GM10266 (cell line): ENCODE results near the gene STBD1.

Source experiments
- DNase-seq: peaks from one replicate; pipeline ENCODE4 v3.0.0; 2012; ENCODE audit errors: extremely low spot score
- TF ChIP-seq, protein P1 (sequence below): IDR thresholded peaks from 2 replicates; pipeline ENCODE4 v1.5.1; 2012; ENCODE audit warnings: mild to moderate bottlenecking, low read depth; ENCODE audit not compliant: control insufficient read depth, insufficient read depth; ENCODE audit errors: missing control alignments

Gene STBD1

DNA sequence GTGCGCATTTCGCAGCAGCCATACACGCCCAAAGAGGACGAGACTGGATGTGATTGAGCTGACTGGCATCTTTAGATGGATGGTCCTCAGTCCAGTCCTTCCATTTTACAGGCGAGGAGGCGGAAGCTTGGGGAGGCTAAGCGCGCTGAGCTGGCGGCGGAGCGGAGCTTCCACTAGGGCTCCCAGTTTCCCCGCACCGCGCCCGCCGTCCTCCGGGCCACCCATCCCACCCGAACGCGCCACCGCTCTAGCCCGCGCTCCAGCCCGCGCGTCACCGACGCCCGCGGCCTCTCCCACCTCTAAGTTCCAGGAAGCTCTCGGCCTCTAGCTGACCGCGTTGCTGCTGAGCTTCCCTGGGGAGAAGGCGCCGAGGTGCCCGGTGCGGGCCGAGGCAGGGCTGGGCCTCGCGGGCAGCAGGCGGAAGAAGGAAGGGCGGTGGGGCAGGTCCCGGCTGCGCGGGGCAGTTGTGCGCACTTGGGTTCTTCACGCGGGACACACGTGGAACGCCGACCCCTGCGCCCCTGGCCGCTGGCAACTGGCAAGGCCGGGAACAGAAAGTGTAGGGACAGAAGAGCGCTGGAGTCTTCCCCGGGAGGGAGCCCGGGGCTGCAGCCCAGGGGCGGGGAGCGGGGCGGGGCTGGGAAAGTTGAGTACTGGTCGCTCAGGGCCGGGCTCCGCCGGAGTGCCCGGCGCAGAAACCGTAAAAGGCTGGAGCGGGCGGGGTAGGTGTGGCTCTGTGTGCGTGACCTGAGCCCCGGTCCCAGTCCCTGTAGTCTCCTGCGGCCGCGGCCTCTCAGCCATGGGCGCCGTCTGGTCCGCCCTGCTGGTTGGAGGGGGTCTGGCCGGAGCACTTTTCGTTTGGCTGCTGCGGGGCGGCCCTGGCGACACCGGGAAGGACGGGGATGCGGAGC, at the start of gene STBD1:
Gene STBD1, plus strand, starts transcription at position 763 of the 911 bp plus-strand sequence. Its CDS starts 37 bp downstream, at position 800.
- TF ChIP-seq, protein P1, sequence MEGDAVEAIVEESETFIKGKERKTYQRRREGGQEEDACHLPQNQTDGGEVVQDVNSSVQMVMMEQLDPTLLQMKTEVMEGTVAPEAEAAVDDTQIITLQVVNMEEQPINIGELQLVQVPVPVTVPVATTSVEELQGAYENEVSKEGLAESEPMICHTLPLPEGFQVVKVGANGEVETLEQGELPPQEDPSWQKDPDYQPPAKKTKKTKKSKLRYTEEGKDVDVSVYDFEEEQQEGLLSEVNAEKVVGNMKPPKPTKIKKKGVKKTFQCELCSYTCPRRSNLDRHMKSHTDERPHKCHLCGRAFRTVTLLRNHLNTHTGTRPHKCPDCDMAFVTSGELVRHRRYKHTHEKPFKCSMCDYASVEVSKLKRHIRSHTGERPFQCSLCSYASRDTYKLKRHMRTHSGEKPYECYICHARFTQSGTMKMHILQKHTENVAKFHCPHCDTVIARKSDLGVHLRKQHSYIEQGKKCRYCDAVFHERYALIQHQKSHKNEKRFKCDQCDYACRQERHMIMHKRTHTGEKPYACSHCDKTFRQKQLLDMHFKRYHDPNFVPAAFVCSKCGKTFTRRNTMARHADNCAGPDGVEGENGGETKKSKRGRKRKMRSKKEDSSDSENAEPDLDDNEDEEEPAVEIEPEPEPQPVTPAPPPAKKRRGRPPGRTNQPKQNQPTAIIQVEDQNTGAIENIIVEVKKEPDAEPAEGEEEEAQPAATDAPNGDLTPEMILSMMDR: no peak
- peak; percentile 38 for DNase-seq

DNA sequence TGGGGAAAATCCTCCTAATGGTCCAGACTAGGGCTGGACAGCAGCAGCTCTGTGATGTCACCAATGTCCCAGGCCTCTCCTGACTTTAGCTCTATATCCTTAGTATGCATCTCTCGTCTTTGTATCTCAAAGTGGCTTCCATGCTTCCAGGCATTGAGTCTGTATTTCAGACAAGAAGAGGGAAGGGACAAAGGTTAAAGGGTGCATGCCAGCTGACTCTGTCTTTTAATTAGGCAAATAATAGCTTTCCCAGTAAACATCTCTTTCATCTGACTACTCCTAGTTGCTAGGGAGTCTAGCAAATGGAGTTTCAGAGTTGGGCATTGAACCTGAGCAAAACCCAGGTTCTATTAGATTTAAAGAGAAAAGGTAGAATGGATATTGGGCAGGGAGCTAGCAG, 49.6 kb upstream of the STBD1 start:
- TF ChIP-seq, protein P1: no peak
- no peak for DNase-seq

DNA sequence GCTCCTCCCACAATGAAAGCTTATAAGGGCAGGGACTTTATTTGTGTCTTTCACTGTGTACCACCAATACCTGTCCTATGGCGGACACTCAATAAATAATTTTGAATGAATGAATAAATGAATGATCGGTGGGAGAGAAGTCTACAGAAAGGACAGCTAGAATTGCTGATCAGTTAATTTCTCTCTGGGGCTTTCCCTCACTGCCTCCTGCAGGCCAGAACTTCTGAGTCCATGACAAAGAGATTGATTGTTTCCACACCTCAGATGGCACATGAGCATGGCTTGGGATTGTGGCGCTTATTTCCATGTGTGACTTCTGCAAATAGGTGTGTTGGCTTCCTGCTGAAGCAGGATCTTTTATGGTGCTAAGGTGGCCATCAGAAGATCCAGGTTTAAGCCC, 48.7 kb upstream of the STBD1 start:
- TF ChIP-seq, protein P1: no peak
- DNase-seq: no peak

DNA sequence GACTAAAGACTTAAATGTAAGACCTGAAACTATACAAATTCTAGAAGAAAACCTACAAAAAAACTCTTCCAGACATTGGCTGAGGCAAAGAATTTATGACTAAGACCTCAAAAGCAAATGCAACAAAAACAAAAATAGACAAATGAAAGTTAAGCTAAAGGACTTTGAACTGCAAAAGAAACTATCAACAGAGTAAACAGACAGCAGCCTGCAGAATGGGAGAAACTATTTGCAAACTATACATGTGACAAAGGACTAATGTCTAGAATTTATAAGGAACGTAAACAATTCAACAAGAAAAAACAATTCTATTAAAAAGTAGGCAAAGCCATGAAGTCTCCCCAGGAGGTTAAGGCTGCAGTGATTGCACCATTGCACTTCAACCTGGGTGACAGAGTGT, 46.0 kb upstream of the STBD1 start:
- no peak for DNase-seq
- TF ChIP-seq, protein P1: no peak

DNA sequence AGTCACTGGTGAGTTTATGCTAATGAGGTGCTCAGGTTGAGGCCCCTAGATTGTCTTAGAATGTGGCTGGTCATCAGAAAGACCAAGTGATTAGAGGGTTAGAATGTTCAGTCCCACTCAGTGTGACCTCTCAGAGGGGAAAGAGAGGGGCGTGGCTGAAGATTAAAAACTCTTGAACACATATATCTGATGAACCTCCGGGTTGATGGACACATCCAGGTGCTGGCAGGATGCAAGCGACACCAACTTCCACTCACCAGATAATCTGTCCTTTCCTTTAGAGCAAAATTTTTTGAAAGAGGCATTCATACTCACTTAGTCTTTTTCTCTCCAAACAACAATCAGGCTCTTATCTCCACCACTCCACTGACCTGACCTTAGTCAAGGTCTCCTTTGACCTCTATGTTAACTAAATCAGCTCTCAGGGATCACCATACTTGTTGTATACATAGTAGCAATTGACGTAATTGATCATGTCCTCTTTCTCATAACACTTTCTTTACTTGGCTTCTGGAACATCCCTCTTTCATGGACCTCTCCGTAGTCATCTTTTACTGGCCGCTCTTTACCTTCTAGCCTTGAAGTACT, 40.8 kb upstream of the STBD1 start:
- TF ChIP-seq, protein P1: no peak
- no peak for DNase-seq

DNA sequence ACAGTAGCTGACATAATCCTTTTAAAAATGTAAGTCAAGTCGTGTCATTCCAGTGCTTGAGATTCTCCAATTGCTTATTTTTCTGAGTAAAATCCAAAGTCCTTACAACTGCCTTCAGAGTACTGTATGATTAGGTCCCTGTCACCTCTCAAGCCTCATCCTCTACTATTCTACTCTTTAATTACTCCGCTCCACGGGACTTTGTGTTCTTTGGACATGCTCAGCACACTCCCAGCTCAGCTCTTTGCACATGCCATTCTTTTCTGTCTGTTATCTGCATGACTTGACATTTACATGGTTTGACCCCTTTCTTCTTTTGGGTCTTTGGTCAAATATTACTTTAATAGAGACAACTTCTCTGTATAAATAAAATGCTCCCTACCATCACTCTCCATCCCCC, 39.9 kb upstream of the STBD1 start:
- TF ChIP-seq, protein P1: no peak
- no peak for DNase-seq

DNA sequence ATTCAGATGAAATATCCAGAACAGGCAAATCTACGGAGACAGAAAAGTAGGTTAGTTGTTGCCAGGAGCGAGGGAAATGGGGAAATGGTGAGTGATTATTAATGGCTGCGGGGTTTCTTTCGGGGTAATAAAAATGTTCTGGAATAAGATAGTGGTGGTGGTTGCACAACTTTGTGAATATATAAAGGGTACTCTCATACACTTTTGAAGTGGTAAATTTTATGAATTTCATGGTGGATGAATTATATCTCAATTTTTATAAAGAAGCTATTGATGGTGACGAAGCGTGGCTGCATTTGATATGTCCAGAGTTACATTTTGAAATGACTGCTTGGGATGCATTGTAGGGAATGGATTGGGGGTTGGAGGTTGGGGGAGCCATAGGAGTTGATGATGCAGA, 38.7 kb upstream of the STBD1 start:
- TF ChIP-seq, protein P1: no peak
- no peak for DNase-seq
